Activated CD4-positive, alpha-beta T cell treated with anti-CD3 and anti-CD28 coated beads for 24 hours (primary cell): ENCODE data around the gene PCK2.

ENCODE experiments used
- DNase-seq, 2 donors: peaks; one replicate each; pipeline ENCODE4 v3.0.0-alpha.2; 2020; ENCODE audit warnings: low read depth in 2 of 2

PCK2 gene

DNA sequence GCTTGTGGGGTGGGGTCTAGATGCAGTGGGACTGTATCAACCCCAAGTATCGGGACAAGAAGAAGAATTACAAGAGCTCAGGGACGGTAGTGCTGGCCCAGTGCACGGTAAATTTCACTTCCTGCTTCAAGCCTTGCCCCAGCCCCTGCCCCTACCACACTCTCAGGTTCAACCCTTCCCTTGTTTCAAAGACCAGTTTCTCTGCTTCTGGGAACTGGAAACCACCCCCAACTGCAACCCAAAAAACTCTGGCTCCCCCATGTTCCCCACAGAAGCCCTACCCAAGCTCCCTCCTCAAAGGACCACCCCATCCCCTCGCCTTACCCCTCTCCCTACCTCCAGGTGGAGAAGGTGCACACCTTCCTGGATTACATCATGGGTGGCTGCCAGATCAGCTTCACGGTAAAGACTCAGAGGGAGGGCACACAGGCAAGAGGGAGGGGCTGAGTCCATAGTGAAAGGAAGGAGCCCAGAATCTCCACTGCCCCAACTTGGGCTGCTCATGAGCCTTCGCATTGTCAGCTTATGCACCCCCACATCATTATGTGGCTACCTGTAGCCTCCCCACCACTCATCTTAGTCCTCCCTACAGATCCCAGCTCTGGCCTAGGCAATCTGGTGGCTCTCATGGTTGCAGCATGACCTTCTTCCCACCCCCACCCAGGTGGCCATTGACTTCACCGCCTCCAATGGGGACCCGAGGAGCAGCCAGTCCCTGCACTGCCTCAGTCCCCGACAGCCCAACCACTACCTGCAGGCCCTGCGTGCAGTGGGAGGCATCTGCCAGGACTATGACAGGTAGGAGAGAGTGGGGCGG, 18.4 kb upstream of the PCK2 start:
- DNase-seq = no peak

- DNase-seq = no peak
Observed at GRCh38 chr14:24076302-24076601, 17.9 kb upstream of the PCK2 start.

DNA sequence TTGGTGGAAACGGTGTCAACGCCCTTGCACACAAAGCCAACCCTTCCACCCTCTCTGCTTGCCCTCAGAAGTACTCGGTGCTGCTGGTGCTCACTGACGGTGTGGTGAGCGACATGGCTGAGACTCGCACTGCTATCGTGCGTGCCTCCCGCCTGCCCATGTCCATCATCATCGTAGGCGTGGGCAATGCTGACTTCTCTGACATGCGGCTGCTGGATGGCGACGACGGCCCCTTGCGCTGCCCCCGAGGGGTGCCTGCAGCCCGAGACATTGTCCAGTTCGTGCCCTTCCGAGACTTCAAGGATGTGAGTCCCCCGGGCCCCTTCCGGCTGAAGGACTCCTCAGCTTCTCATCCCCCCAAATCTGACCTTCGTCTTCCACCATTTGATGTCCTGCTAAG, 17.0 kb upstream of the PCK2 start:
- DNase-seq = no peak

DNA sequence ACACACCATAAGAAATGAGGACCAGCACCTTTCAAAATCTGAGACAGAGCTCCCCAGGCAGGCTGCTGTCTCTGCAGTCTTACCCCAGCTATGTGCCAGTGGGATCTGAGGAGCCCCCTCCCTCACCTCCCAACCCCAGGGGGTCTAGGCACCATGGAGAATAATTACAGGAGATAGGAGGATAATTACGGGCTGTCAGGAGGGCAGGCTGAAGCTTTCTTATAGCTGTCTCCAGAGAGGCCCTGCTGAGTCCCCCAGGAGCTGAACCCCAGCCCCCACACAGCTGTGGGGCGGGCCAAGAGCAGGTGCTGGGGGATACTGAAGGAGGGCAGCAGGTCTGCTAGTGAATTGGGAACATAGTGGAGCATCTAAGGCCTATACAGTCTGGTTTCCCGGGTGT, 16.0 kb upstream of the PCK2 start:
- no peak for DNase-seq

- DNase-seq = no peak
Observed at GRCh38 chr14:24079491-24080141, 14.5 kb upstream of the PCK2 start.

DNA sequence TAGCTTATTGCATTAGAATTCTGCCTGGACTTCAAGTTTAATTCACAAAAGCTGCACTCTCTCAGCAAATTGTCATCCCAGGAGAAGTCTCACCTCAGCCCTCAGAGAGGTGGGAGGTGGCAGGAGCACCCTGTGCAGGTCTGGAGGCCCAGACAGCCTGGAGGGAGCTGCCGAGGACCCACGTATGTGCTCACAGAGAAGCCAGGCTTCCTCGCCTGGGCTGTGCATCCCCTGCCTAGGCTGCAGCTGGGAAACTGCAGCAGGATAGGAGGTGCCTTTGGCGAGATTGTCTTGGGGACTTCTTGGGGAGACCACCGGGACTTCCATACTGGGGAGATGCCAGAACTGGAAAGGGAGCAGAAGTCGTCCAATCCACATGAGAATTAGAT, 14.0 kb upstream of the PCK2 start:
- DNase-seq = no peak

- peak; percentile 53 to 64 for DNase-seq
Observed at GRCh38 chr14:24080888-24081738, 13.0 kb upstream of the PCK2 start.

DNA sequence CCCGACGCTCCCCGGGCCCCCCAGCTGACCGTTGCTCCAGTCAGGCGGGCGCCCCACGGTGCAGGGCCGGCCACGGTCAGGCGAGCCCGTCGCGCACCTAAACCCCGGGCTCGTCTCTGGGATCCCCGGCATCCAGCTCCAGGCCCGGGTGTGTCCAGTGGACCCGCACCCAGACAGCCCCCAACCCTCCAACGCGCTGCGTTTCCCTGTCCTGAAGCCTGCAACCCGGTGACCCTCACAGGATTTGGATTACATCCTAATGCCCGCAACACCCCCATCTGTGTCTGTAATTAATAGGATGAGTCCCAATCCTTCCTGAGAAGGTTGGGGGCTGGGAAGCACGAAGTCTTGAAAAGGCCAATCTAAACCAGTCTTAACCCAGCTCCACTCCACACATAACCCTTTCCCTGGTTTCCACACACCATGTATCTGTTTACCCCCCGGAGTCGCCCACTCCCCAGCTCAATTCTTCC, 12.3 kb upstream of the PCK2 start:
- DNase-seq = no peak

GRCh38 chr14:24082411-24083080, 11.6 kb upstream of the PCK2 start:
- no peak for DNase-seq

DNA sequence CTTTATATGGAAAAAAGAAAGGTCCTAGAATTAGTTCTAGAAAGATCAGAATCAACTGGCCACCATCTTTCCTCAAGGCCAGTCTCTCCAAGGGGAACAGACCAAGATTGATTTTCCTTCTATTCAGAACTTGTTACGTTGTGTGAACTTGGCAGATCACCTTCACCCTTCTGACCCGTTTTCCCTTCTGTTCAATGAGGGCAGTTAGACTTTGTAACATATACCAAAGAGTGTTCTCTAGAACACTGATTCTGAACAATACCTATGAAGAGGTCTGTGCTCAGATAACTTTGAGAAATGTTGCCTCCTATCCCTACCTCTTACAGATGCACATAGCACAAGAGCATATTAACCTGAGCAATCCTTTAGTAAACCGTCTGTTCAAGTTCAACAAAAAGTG, 10.6 kb upstream of the PCK2 start:
- DNase-seq = no peak

GRCh38 chr14:24084440-24084839, 9.7 kb upstream of the PCK2 start:
- no peak for DNase-seq

GRCh38 chr14:24085215-24085614, 8.9 kb upstream of the PCK2 start:
- DNase-seq = no peak

- DNase-seq = no peak
Observed at GRCh38 chr14:24086193-24086955, 7.7 kb upstream of the PCK2 start.

DNA sequence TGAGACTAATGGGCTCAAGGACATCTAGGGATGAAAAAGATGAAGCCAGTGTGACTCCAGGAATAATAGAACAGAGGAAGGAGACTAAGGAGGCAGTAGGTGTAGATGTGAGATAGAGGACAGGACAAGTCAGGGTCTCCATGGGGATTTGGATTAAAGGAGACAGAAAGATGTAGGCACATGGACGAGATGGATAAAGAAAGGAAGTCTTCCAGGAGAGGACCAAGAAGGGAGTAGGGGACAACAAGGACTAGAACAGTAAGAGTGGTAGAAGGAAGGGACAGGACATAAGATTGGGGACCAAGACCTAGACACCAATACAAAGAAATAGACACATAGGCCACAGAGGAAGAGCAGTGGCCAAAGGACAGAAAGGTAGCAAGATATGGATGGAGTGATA, 7.1 kb upstream of the PCK2 start:
- DNase-seq = no peak

DNA sequence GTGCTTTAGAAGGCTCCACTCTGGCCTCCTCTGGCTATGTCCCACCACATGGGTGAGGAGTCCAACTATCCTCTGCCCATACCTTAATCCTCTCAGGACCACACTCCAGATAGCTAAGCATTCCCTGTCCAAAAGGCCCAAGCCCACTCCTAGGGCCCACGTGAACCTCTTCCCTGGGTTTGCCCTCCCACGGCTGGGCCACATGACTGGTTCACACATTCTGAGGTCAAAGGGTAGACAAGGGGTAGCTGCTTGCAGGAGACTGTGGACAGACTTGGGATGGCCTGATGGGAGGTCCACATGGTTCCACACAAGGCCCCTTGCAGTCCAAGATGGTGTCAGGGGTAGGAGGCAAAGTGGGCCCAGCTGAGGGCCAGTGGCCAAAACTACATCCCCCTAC, 6.0 kb upstream of the PCK2 start:
- no peak for DNase-seq

DNA sequence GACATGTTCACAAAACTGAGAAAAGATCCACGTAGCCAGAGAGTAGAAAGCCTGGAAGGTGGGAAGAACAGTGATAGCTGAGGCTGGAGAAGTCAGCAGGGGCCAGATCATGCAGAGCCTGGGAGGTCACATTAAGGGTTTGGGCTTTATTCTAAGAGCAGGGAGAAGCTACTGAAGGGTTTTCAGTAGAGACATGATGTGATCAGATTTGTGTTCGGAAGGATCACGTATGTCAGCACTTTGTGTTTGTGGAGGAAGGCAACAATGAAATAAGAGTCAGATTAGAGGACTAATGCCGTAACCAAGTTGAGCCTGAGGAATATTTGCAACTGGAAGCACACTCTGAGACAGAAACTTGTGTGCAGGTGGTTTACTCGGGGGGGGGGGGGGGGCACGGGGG, 4.2 kb upstream of the PCK2 start:
- DNase-seq = no peak

DNA sequence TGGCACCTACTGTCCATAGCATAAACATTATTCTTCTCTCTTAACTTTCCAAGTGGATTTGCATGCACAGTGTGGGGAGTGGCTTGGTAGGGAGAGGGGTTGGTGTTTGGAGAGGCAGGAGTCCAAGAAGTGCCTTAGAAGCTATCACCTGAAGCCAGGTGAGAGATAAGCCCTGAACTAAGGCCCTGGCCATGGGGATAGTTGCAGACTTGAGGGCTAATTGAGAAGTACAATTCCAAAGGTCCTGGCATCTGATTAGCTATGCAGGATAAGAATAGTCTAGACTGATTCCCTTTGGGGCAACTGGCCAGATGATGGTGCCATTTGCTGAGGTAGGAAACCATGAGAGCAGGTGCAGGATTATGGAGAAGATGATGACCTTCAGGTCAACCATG, 2.0 kb upstream of the PCK2 start:
- no peak for DNase-seq

DNA sequence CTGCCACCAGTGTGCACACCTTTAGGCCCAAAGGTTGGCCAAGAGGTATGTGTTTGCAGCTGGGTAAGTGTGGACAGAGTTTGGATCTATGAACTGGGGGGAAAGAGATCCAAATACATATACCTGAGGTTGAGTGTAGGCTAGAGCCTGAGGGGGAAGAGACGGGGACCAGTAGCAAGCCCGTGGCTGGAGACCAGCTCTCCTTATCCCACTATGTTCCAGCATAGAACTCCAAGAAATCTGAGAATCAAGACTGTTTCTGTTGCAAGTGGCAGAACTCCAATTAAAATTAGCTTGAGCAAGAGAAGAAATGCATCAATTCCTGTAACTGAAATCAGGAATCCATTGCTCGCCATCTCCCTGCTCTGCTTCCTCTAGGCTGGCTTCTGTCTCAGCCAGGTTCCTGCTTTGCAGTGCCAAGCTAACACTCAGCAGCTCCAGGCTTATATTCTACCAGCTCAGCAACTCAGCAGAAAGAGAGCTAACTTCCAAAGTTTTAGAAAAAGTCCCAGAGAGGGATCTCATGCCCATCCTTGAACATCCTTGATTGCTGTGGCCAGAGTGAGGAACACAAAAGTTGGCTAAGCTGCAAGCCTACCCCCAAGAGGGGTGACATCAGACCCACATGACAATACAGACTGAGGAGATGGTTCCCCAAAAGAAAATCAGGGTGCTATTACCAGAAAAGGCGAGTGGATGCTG, 1.5 kb upstream of the PCK2 start:
- no peak for DNase-seq

GRCh38 chr14:24093207-24093900, 757 bp upstream of the PCK2 start:
- no peak for DNase-seq

DNA sequence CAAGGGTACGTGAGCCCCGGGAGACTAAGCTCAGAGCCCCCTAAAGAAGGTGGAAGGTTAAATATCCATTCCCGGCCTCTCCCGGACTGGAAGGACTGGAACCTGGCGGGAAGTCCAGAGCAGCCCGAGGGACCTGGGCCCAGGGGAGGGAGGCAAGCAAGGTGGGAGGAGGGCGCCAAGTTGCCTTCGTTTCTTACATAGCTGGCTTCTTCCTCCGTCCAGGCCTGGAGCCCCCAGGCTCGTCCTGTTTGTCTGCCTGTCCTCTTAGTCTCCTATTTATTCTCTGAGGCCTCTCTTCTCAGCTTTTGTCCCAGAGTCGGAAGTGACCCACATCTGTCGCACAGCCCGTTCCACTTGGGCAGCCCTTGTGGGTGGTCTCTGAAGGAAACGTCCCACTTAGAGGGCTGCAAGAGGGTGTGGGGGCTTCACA, 745 bp downstream of the PCK2 start:
- DNase-seq = no peak
